ENCODE measurements around the gene NID2.

The NID2 gene

GRCh38 chr14:52011523-52011922 lies 57.3 kb downstream of the NID2 start:
- ChIA-PET POLR2A (no interaction called here), CTCF (interaction anchor here (0.8 to 1.6 kb wide), 3 partner anchors 9 to 16 kb away, joined by 3 to 5 read pairs (median 3); no protein-coding TSS in a partner anchor)
- DNase-seq (ENCODE audit: extremely low spot score) = no peak
- no peak for TF ChIP-seq CTCF (IDR thresholded peaks at IDR 0.05; ENCODE audit: control extremely low read depth, extremely low read depth, low read depth, missing control alignments)

- CTCF ChIA-PET = interaction anchor here (0.8 to 2.6 kb wide), 6 partner anchors 9 to 35 kb away, joined by 3 to 8 read pairs (median 4); no protein-coding TSS in a partner anchor
- DNase-seq (ENCODE audit: extremely low spot score) = no peak
- TF ChIP-seq CTCF (IDR thresholded peaks at IDR 0.05; ENCODE audit: control extremely low read depth, extremely low read depth, low read depth, missing control alignments) = no peak
- POLR2A ChIA-PET = no interaction called here
Observed at GRCh38 chr14:52010173-52010693, 58.6 kb downstream of the NID2 start.

GRCh38 chr14:52008136-52008535 lies 60.7 kb downstream of the NID2 start:
- POLR2A ChIA-PET = no interaction called here
- no peak for TF ChIP-seq CTCF (IDR thresholded peaks at IDR 0.05; ENCODE audit: control extremely low read depth, extremely low read depth, low read depth, missing control alignments)
- DNase-seq (ENCODE audit: extremely low spot score) = no peak
- CTCF ChIA-PET = interaction anchor here (0.9 to 2.3 kb wide), 3 partner anchors 10 to 229 kb away, joined by 4 to 7 read pairs (median 5); no protein-coding TSS in a partner anchor

DNA sequence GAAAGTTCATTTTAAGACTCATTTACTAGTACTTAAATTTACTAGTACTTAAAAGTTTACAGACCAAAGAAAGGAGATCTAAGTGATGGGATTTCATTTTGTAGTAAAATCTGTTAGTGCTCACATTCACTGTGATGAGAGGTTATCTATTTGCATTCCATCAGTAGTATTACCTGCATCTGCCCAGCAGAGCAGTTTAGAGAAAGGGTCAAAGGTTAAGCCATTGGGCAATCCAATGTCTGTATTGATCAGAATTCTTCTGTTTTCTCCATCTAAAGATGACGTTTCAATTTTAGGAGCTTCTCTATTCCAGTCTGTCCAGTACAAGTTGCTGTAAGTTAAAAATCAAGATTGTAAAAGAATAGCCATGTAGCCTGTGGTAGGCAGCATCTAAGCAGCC lies 61.2 kb downstream of the NID2 start:
- POLR2A ChIA-PET = no interaction called here
- no peak for TF ChIP-seq CTCF (IDR thresholded peaks at IDR 0.05; ENCODE audit: control extremely low read depth, extremely low read depth, low read depth, missing control alignments)
- DNase-seq (ENCODE audit: extremely low spot score) = no peak
- CTCF ChIA-PET = interaction anchor here (0.9 to 2.3 kb wide), 4 partner anchors 10 to 355 kb away, joined by 3 to 7 read pairs (median 4); no protein-coding TSS in a partner anchor

GRCh38 chr14:52007211-52007610 lies 61.6 kb downstream of the NID2 start:
- DNase-seq (ENCODE audit: extremely low spot score) = no peak
- ChIA-PET CTCF (interaction anchor here (1.0 to 2.3 kb wide), 5 partner anchors 8 to 355 kb away, joined by 3 to 14 read pairs (median 5); no protein-coding TSS in a partner anchor), POLR2A (no interaction called here)
- no peak for TF ChIP-seq CTCF (IDR thresholded peaks at IDR 0.05; ENCODE audit: control extremely low read depth, extremely low read depth, low read depth, missing control alignments)

- TF ChIP-seq CTCF (IDR thresholded peaks at IDR 0.05; ENCODE audit: control extremely low read depth, extremely low read depth, low read depth, missing control alignments) = no peak
- no peak for DNase-seq (ENCODE audit: extremely low spot score)
- CTCF ChIA-PET = interaction anchor here (1.0 to 2.3 kb wide), 6 partner anchors 9 to 354 kb away, joined by 3 to 14 read pairs (median 4); no protein-coding TSS in a partner anchor
- POLR2A ChIA-PET = no interaction called here
Observed at GRCh38 chr14:52006361-52006760, 62.5 kb downstream of the NID2 start.

All from GM10248 (cell line).